GM08714 (cell line): Measurements from ENCODE around the gene ZNF506.
"Not testable (repeated sequence)": the region's sequence is repeated elsewhere in the genome, so short reads cannot be mapped to it uniquely, and the experiment has no call there.

Source experiments
- H3K4me3 ChIP-seq: fragments of 200-500 bp; sonication (Bioruptor generic); 2 replicates; pipeline ENCODE4 v1.5.1; 2014; ENCODE audit warnings: mild to moderate bottlenecking, low read length, inconsistent platforms
- ZNF274 ChIP-seq: IDR thresholded peaks from 2 replicates; pipeline ENCODE4 v1.6.1; 2012; ENCODE audit warnings: mild to moderate bottlenecking, low read depth, low read length

The ZNF506 gene

GRCh38 chr19:19821366-19821951 is at the start of gene ZNF506:
ZNF506 (minus strand) TSS chr19:19821750; CDS start chr19:19821603, 147 bp downstream.
- no peak for TF ChIP-seq ZNF274
- peak within 1 kb of the TSS; percentile 74; the same call in 1 of the 2 replicates for H3K4me3 ChIP-seq

GRCh38 chr19:19870086-19870485 is 48.5 kb upstream of the ZNF506 start:
- H3K4me3 ChIP-seq: not testable (repeated sequence)

GRCh38 chr19:19866611-19867248 is 45.2 kb upstream of the ZNF506 start:
- no peak for TF ChIP-seq ZNF274
- H3K4me3 ChIP-seq: peak overlapping the region; percentile 77

DNA sequence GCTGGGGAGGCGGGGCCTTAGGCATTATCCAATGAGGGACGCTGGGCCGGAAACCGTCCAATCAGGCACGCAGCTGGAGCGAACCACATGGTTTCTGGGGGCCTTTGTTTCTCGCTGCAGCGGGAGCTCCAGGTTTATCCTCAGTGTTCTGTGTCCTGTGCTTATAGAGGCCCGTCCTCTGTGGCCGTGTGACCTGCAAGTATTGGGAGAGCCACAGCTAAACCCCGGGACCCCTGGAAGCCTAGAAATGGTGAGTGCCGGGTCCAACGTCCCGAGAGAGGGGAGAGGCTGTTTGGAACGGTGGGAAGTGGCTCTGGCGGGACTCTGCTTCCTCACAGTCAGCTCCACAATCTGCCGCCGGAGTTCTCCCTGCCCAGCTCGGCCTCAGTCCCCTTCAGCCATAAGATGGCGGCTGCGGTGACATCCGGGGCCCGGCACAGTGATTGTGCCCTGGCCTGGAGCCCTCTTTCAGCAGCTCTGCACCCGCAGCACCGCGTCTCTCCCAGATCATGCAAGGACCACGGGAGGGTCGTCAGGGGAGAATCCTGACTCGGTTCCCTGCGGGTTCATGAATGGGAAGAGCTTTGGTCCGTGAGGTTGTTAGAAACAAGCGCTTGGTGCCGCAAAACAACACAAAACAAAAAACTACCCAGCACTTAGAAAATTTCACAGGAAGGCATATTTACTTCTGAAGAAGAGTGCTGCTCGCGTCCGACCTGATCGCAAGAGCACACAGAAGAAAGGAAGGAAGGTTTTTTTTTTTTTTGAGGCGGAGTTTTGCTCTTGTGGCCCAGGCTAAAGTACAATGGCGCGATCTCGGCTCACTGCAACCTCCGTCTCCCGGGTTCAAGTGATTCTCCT is 44.4 kb upstream of the ZNF506 start, which contains the start of gene ZNF253:
ZNF253 (plus strand) TSS at position 133 of the 861 bp plus-strand sequence; CDS start at position 248, 115 bp downstream.
- H3K4me3 ChIP-seq: peak within 1 kb of the TSS; percentile 77
- TF ChIP-seq ZNF274: no peak

- no peak overlapping the region for H3K4me3 ChIP-seq
- no peak for TF ChIP-seq ZNF274
These were observed 39.3 kb upstream of the ZNF506 start for GRCh38 chr19:19860756-19861390.

DNA sequence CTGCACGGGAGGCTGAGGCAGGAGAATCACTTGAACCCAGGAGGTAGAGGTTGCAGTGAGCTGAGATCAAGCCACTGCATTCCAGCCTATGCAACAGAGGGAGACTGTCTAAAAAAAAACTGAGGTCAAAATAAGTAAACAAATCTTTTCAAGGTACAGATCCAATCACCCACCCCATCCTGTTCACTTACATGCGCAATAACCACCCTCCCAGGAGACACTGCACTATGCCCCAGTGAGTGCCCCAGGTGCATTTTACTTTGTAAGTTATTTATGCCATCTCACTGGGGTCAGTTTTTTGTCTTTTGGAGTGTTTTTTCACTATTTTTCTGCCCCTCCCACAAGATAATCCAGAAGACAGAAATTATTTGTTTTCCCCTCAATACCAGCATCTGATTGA is 37.2 kb upstream of the ZNF506 start:
- H3K4me3 ChIP-seq: no peak overlapping the region
- TF ChIP-seq ZNF274: no peak

GRCh38 chr19:19851740-19852139 is 30.2 kb upstream of the ZNF506 start:
- H3K4me3 ChIP-seq: not testable (repeated sequence)

GRCh38 chr19:19849056-19849455 is 27.5 kb upstream of the ZNF506 start:
- no peak overlapping the region for H3K4me3 ChIP-seq
- no peak for TF ChIP-seq ZNF274

- no peak for TF ChIP-seq ZNF274
These were observed 26.2 kb upstream of the ZNF506 start for GRCh38 chr19:19847781-19848180.

GRCh38 chr19:19835560-19836038 is 14.0 kb upstream of the ZNF506 start:
- TF ChIP-seq ZNF274: peak; percentile 86
- no peak overlapping the region for H3K4me3 ChIP-seq

More at GRCh38 chr19:19847781-19848180, 26.2 kb upstream of the ZNF506 start:
- no peak overlapping the region for H3K4me3 ChIP-seq

DNA sequence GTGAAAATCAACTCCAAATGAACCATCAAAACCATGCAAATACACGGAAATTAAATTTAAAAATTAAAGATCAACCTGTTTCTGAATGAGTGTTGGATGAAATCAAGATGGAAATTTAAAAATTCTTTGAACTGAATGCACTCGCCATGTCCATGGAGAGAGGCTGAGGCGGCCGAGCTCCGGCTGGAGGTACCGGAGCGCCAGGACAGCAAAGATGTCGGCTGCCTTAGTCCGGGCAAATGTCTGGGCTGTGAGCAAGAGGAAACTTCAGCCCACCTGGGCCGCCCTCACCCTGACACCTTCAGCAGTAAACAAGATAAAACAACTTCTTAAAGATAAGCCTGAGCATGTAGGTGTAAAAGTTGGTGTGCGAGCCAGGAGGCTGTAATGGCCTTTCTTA is 5.3 kb upstream of the ZNF506 start:
- no peak for TF ChIP-seq ZNF274
- H3K4me3 ChIP-seq: no peak overlapping the region

DNA sequence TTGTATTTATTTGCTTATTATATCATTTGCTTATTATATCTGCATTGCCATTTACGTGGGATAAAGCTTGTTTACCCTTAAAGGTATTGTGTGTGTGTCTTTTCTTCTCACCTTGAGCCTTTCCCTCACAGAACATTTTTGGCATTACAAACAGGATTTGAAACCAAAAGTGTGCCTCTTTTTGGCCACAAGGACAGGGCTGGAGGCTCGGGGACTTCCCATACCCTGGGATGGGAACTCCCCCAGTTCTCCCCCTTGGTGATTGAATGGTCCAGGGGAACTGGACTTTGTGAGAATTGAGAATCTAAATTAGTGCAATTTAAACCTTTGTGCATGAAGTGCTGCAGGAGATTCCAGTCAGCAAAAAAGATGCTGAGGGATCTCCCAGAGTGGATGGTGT is 2.4 kb upstream of the ZNF506 start:
- H3K4me3 ChIP-seq: no peak overlapping the region
- no peak for TF ChIP-seq ZNF274

- peak overlapping the region; percentile 74; the same call in 1 of the 2 replicates for H3K4me3 ChIP-seq
These were observed 426 bp upstream of the ZNF506 start for GRCh38 chr19:19821976-19822375.

GRCh38 chr19:19820774-19821320 is 703 bp downstream of the ZNF506 start:
- no peak for TF ChIP-seq ZNF274
- H3K4me3 ChIP-seq: peak overlapping the region; percentile 74; the same call in 1 of the 2 replicates
